Stimulated activated CD4-positive, alpha-beta T cell treated with anti-CD3 and anti-CD28 coated beads, Interleukin-12 subunit alpha, Interleukin-12 subunit beta, amount 100 ng/mL, for 48 hours (primary cell): Measurements from ENCODE around the gene PTHLH.

ENCODE experiments used
- DNase-seq, 3 donors: peaks; one replicate each; pipeline ENCODE4 v3.0.0-alpha.2; 2020; ENCODE audit warnings: low read depth in 2 of 3, low spot score in 1 of 3

PTHLH gene

GRCh38 chr12:27972721-27973120 lies at the start of gene PTHLH:
Gene PTHLH, minus strand, starts transcription at chr12:27972733. Its CDS starts 3,239 bp downstream, at chr12:27969494.
- DNase-seq = no peak

DNA sequence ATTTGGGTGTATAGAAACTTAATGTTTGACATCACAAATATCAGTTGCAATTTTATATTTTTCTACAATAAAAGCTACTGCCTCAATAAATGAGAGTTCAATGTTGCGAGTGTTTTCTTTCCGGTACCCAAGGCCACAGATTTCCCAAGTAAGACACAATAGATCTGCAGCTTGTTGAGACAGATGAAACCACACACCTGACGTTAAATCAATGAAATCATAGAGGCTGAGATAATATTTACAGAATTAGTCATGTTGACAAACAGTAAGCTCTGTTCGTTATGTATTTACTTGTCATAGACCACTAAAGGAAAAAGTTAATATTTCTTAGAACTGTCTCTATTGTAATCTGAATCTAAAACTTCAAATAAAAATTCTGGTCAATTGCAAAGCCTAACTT lies 49.2 kb upstream of the PTHLH start:
- DNase-seq = no peak

DNA sequence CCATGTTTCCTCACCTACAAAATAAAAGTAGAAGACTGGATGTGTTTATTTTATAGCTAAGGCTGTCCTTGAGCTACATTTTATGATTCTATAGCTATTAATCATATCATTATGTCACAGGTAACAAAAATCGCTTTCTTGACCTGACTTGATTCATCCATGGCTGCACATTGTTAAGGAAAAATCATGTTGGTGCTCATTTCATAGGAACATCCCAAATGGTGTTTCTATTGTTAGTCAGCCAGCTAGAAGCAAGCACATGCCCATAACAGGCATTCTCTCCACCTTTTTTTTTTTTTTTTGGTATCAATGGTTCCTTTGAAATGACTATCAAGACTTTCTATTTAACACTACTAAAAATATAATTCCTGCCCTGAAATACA lies 45.3 kb upstream of the PTHLH start:
- DNase-seq = no peak

- DNase-seq = no peak
These were observed 44.8 kb upstream of the PTHLH start for GRCh38 chr12:28017126-28017872.

GRCh38 chr12:28015165-28015564 lies 42.6 kb upstream of the PTHLH start:
- no peak for DNase-seq

GRCh38 chr12:28014196-28014595 lies 41.7 kb upstream of the PTHLH start:
- DNase-seq = no peak

- no peak for DNase-seq
These were observed 39.9 kb upstream of the PTHLH start for GRCh38 chr12:28012333-28012918.

DNA sequence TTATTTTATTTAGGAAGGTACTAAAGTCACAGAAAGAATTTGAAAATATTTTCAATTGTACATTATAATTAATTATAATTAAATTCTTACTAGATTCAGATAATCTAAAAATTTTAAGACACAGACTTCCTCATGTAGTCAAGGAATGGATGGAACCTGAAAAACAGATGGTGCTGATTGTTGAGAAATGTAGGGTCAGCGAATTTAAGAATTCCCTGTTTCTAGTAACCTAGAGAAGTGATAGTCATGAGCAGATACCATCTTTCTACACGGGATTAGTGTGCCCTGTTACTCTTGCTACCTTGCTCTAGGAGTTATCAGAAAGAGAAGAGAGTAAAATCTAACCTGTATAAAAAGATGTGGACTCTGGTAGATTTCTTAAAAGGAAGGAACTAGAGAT lies 37.5 kb upstream of the PTHLH start:
- DNase-seq = no peak

DNA sequence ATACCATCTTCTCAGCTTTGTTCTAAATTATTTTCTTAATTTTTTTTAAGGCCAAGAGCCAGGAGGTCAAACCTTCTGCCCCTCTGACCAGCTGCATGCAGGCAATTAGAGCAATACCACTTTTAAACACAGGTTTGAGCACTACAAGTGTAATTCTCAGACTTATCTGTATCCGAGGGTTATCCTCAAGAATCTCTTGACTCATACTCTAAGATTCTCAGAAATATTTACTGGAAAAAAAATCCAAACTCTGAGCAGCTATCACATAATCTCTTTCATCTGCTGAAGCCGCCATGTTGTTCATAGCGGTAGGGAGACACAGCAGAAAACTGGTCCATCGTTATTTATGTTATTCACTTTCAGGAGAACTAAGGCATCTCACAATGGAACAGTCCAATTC lies 27.4 kb upstream of the PTHLH start:
- DNase-seq = no peak

DNA sequence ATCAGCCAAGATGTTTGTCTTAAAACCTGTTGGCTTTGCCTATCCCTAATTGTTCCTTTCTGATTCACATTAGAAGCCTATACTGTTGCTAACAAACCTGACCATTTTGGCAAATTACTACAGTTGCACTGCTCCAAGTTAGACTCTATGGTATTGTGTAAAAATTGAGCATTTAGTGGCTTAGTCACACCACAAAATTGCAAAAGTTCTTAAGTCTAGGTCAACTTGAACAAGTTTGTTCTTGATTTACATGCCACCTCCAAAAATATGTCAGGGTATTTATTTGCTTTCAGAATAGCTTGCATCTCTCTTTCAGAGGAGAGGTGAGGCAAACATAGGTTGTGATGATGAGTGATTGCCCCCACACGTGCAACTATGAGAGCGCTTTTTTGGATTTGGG lies 27.0 kb upstream of the PTHLH start:
- DNase-seq = no peak

DNA sequence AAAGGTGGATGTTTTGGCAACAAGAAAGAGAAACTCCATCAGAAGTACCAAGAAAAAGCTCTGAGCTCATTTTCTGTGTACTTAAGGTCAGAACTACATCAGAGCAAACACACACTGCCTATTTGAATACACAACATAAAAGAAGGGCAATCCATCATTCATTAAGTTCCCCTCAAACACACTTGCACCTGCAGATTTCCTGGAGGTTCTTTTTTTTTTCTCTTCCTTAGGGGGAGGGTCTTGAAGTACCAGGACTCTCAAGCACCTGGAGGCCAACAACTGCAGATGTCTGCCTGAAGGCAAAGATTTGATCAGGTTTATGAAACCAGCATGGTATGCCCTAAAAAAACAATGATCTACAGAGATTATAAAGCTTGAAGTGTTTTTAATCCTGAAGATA lies 26.1 kb upstream of the PTHLH start:
- no peak for DNase-seq

- DNase-seq = no peak
These were observed 25.6 kb upstream of the PTHLH start for GRCh38 chr12:27998170-27998569.

DNA sequence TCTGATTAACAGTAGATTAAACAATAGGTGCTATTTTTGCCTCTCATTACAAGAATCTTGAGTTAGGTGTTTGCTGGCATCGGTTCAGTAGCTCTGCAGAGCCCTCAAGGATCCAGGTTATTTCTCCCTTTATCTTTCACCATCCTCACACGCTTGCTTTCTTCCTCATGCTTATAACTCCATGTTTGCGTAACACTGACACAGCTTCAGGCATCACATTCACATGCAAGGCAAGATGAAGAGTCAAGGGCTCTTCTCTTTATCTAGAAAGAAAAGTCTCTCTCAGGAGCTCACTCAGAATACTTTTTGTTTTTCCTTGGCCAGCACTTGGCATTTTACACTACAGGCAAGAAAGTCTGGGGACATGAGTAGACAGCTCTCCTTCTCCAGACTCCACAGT lies 24.2 kb upstream of the PTHLH start:
- no peak for DNase-seq

GRCh38 chr12:27995406-27995805 lies 22.9 kb upstream of the PTHLH start:
- no peak for DNase-seq

DNA sequence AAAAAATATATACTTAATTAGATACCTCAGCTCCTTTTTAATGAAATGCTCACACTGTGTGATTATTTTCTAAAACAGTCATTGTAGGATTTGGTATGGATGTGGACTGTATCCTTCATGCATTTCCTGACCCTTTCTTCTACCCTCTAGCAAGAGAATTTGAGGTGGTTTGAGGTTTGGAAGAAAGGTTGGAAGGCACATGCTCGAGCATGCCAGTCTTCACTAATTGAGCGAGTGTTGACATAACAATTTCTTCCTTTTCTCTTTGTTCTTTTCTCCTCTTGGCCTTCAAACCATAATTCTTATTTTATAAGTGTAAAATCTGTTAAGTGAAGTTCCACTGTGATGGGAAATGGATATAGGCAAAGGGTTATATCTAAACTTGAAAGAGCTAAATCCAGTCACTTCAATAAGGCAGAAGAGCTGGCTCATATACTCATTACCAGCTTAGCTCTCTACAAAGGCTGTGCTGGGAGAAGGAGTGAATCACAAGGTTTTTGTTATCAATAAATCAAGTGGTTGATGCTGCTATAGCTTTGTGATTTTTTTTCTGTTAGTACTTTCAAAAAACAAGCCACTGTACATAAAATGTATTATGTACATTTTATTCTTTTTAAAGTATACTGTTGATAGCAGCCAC lies 16.2 kb upstream of the PTHLH start:
- no peak for DNase-seq

DNA sequence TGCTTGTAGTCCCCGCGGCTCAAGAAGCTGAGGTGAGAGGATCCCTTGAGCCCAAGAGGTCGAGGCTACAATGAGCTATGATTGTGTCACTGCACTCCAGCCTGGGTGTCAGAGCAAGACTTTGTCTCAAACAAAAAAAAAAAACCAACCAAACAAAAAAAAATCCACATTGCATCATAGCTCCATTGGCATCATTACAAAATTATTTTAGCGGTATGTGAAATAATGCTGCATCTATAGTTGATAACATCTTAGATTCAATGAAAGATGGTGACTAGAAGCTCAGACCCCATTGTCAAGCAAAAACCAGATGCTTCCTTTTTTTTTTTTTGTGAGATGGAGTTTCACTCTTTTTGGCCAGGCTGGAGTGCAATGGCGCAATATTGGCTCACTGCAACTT lies 14.8 kb upstream of the PTHLH start:
- DNase-seq = no peak

DNA sequence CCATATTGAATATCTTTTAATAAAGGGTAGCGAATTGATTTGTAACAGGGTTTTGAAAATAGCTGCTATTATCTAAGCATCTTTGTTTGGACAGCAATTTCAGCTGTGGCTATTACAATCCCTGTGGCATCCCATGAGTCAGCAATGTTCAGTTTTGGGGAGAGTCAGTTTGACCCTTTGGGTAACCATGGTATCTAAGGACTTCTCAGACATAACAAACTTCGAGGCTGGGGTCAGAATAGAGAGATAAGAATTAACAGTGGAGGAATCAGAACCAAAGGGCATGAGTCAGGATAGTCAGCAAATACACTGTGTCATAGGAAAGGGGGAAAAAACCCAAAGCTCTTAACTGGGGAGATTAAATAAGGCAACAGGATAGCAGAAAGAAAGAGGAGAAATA lies 11.7 kb upstream of the PTHLH start:
- no peak for DNase-seq

DNA sequence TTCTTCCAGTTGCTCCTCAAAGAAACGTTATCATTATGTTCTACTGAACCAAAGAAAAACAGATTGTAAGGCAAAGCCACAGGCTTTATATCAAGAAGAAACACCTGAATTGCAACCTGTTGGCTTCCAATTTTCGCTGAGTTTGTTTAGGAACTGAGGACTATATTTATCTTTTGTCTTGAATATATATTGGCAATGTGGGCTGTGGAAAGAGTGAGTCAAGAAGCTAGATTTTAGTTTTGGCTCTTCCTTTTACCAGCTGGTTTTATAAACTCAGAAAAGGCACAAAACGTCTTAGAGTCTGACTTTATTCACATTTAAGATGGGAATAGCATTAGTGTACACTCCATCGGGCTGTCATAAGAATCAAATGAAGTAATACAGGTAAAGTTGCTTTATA lies 10.4 kb upstream of the PTHLH start:
- DNase-seq = no peak

DNA sequence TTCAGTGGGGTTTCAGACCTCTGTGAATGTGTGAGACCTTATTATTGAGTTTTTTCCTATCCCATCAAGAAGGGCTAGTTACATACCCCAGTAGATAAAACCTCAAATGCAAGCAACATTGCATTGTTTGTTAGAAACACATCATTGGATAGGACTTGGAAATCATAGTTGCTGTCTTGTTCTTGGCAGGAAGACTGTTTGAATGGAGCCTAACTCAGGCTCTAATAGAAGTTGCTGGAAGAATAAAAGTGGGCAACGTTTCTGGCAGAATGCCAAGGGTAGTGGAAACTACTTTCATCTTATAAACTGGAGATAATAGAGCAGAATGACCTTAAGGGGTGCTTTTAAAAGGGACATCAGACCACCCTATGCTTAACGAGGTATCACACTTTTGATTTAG lies 9.9 kb upstream of the PTHLH start:
- no peak for DNase-seq

GRCh38 chr12:27981874-27982273 lies 9.3 kb upstream of the PTHLH start:
- no peak for DNase-seq

DNA sequence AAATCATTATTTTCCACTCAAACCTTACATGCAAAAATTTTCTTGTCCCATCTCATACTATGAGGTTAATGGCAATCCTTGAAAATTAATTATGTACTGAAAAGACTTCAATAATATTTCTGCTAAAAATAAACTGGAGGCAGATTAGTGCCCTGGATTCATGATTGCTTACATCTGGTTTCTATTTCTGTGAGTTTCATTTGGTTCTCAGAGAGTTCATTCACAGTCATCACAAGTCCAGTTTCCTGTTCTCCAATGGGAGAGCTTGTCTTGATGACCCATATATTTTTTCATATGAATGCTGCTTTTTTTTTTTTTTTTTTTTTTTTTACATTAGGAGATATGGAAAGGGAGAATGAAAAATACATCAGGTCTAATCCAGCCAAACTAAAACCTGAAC lies 6.6 kb upstream of the PTHLH start:
- no peak for DNase-seq

GRCh38 chr12:27975222-27976136 lies 2.9 kb upstream of the PTHLH start:
- no peak for DNase-seq
